Measurements from ENCODE around the gene ERAS.

- no peak for TF ChIP-seq POLR2A (IDR thresholded peaks at IDR 0.05)
- TF ChIP-seq, protein P1, sequence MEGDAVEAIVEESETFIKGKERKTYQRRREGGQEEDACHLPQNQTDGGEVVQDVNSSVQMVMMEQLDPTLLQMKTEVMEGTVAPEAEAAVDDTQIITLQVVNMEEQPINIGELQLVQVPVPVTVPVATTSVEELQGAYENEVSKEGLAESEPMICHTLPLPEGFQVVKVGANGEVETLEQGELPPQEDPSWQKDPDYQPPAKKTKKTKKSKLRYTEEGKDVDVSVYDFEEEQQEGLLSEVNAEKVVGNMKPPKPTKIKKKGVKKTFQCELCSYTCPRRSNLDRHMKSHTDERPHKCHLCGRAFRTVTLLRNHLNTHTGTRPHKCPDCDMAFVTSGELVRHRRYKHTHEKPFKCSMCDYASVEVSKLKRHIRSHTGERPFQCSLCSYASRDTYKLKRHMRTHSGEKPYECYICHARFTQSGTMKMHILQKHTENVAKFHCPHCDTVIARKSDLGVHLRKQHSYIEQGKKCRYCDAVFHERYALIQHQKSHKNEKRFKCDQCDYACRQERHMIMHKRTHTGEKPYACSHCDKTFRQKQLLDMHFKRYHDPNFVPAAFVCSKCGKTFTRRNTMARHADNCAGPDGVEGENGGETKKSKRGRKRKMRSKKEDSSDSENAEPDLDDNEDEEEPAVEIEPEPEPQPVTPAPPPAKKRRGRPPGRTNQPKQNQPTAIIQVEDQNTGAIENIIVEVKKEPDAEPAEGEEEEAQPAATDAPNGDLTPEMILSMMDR (IDR thresholded peaks at IDR 0.05), result no peak
- no peak for TF ChIP-seq POLR2AphosphoS5 (IDR thresholded peaks at IDR 0.05)
- TF ChIP-seq EP300 (IDR thresholded peaks at IDR 0.05), result no peak
Measured at GRCh38 chrX:48831909-48832291, 5.6 kb downstream of the ERAS start.
